SK-N-MC (cell line): ENCODE measurements around the gene PPCDC.

Experiments
- DNase-seq: peaks from one replicate; pipeline ENCODE4 v3.0.0-alpha.2; 2011; ENCODE audit warnings: low read depth, low spot score
- H3K27ac ChIP-seq: fragments of 200-600 bp; sonication (generic); 2 replicates; pipeline ENCODE4 v1.5.1; 2016; ENCODE audit warnings: mixed run types
- H3K36me3 ChIP-seq: fragments of 200-600 bp; sonication (generic); 2 replicates; pipeline ENCODE4 v1.6.1; 2017; ENCODE audit warnings: antibody characterized with exemption, low read length, mixed read lengths; ENCODE audit not compliant: insufficient read depth
- H3K4me3 ChIP-seq: fragments of 200-600 bp; sonication (generic); 2 replicates; pipeline ENCODE4 v1.5.1; 2016
- H3K9ac ChIP-seq: fragments of 200-600 bp; sonication (generic); 2 replicates; pipeline ENCODE4 v1.8.0; 2017; ENCODE audit warnings: mixed run types, mixed read lengths; ENCODE audit not compliant: insufficient read length
- H3K9me3 ChIP-seq: fragments of 200-600 bp; sonication (generic); 2 replicates; pipeline ENCODE4 v1.6.1; 2017; ENCODE audit warnings: low read depth, mild to moderate bottlenecking, antibody characterized with exemption, low read length, moderate library complexity, mixed read lengths
- EZH2 ChIP-seq: fragments of 200-600 bp; sonication (generic); IDR thresholded peaks from one replicate; pipeline ENCODE4 v1.6.1; 2017; ENCODE audit warnings: antibody characterized with exemption
- FOXP2 ChIP-seq: optimal IDR thresholded peaks from 2 replicates; pipeline ENCODE3; 2011; ENCODE audit warnings: mild to moderate bottlenecking, moderate library complexity; ENCODE audit not compliant: insufficient read depth; ENCODE audit errors: extremely low read length, control extremely low read depth
- POLR2AphosphoS5 ChIP-seq: IDR thresholded peaks from 2 replicates; pipeline ENCODE4 v1.6.1; 2012; ENCODE audit warnings: mild to moderate bottlenecking, low read depth, low read length, borderline replicate concordance

The PPCDC gene

DNA sequence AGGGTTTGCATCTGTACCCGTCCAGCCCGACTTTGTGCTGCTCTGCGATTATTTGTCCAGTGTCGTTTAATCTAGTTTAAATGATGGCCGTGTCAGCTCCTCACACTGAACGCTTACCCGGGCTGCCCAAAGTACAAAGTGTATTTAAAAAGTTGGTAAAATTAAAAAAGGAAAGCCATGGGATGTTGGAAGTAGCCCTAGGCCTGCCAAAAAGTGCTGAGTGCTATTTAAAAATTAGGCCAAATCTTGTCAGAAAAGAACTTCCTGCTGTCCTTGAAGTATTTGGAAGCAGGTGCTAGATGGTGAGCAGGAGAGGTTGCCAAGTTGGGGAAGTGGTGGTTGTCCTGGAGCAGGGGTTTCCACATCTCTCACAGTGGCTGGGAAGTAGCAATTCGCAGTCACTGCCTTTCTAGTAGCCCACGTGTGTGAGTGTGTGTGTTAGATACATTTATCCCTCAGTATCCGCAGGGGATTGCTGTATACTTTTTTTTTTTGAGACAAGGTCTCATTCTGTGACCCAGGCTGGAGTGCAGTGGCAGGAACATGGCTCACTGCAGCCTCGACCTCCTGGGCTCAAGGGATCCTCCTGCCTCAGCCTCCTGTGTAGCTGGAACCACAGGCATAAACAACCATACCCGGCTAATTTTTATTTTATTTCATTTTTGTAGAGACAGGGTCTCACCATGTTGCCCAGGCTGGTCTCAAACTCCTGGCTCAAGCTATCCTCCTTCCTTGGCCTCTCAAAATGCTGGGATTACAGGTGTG, 664 bp downstream of the PPCDC start:
- peak overlapping the region; percentile 96 for H3K4me3 ChIP-seq
- H3K36me3 ChIP-seq = no peaks in the 10 kb centered on the region
- H3K9ac ChIP-seq = peak overlapping the region; percentile 100
- H3K9me3 ChIP-seq = no peaks in the 10 kb centered on the region
- peak overlapping the region; percentile 89 for H3K27ac ChIP-seq
- TF ChIP-seq POLR2AphosphoS5 (no peak), FOXP2 (no peak), EZH2 (no peak)
- no peak for DNase-seq

DNA sequence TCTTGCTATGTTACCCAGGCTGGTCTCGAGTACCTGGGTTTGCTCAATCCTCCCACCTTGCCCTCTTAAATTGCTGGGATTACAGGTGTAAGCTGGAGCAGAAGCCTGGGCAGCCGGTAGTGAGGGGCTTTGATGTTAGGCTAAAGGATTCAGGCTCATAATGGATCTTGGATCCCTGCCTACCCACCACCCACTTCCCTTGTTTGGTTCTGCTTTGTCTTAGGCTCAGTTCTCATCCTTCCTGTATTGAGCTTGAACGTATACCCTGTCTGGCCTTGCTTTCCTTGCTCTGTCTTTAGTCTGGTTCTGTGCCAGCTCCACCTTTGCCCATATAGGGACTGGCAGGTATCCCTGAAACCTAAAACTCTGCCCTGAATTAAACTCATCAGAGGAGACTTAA, 1.7 kb downstream of the PPCDC start:
- no peaks in the 10 kb centered on the region for H3K36me3 ChIP-seq
- TF ChIP-seq POLR2AphosphoS5 = no peak
- TF ChIP-seq FOXP2 = no peak
- no peak for TF ChIP-seq EZH2
- no peak overlapping the region for H3K4me3 ChIP-seq
- DNase-seq = no peak
- H3K9ac ChIP-seq = no peak overlapping the region
- peak overlapping the region; percentile 60; the same call in 1 of the 2 replicates for H3K27ac ChIP-seq
- H3K9me3 ChIP-seq = no peaks in the 10 kb centered on the region

DNA sequence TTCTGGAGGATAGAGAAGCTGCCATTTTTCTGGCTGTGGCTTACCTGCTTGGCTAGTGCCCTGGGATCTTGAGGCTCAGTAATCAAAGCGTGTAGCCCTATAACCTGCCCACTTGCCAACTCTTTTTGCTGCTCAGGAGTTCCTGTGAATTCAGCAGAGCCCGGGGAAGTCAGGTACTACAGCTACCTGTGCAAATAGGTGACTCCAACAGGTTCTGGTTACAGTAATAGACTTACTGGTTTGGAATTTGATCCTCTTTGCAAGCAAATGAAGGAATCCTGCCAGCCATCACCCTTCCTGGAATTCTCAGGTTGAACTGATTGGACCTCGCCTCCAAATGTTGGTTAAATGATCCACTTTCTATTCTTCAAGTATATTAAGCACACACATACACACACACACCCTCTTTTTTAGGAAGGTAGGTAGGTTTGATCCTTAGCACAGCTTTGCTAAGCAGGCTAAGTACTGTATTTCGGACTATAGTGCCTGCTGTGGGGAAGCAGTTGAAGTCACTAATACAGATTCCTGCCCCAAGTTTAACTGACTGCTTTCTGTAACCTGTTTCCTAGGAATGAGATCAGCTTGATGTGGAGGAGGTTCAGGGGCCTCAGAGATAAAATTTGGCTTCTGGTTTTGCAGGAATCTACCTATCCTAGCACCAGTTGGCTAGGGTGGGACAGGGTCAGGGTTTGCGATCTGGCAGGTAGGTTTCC, 2.3 kb downstream of the PPCDC start:
- no peak for DNase-seq
- TF ChIP-seq POLR2AphosphoS5 (no peak), EZH2 (no peak), FOXP2 (no peak)
- Histone ChIP-seq H3K4me3 (no peak overlapping the region), H3K27ac (peak overlapping the region; percentile 60; the same call in 1 of the 2 replicates), H3K9me3 (no peaks in the 10 kb centered on the region), H3K9ac (no peak overlapping the region), H3K36me3 (no peaks in the 10 kb centered on the region)

DNA sequence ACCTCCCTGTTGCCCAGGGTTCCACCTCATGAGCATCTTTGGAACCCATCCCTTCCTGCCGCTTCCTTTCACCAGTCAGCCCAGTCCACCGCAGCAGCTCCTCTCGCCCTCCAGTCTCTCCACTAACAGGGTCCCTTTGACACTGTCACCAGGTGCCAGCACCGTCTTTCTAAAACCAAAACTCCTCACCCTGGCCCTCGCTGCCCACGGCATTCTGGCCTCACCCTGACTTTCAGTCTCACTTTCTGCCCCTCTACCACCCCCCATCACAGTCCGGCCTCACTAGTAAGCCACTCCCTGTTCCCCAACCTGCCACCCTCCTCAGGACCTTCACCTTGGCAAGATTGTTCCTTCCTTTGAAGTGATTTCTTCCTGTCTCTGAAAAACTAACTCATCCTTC, 4.2 kb downstream of the PPCDC start:
- no peaks in the 10 kb centered on the region for H3K36me3 ChIP-seq
- H3K4me3 ChIP-seq = no peak overlapping the region
- H3K27ac ChIP-seq = no peak overlapping the region
- TF ChIP-seq EZH2 (no peak), POLR2AphosphoS5 (no peak), FOXP2 (no peak)
- H3K9ac ChIP-seq = no peak overlapping the region
- H3K9me3 ChIP-seq = no peaks in the 10 kb centered on the region
- no peak for DNase-seq

DNA sequence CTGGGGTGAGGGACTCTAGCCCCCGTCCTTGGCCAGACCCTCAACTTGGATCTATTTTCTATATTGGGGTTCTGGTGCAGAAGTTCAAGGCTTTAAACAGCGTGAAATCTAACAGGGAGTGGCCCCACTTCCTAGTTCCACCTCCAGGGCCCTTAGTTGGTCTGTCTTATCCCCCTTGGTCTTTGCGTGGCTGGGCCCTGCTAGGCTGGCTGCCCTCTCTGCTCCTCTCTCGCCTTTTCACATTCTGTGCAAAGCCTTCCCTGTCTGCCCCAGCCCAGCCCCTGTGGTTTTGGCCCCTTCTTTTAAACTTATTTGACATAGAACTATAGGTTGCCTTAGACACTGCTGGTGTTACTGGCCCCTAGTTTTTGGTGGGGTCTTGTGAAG, 5.6 kb downstream of the PPCDC start:
- no peak for DNase-seq
- H3K9me3 ChIP-seq = no peaks in the 10 kb centered on the region
- TF ChIP-seq EZH2 (no peak), FOXP2 (no peak), POLR2AphosphoS5 (no peak)
- H3K36me3 ChIP-seq = no peaks in the 10 kb centered on the region
- peak overlapping the region; percentile 63 for H3K9ac ChIP-seq
- H3K4me3 ChIP-seq = peak overlapping the region; percentile 69; the same call in 1 of the 2 replicates
- peak overlapping the region; percentile 92 for H3K27ac ChIP-seq

DNA sequence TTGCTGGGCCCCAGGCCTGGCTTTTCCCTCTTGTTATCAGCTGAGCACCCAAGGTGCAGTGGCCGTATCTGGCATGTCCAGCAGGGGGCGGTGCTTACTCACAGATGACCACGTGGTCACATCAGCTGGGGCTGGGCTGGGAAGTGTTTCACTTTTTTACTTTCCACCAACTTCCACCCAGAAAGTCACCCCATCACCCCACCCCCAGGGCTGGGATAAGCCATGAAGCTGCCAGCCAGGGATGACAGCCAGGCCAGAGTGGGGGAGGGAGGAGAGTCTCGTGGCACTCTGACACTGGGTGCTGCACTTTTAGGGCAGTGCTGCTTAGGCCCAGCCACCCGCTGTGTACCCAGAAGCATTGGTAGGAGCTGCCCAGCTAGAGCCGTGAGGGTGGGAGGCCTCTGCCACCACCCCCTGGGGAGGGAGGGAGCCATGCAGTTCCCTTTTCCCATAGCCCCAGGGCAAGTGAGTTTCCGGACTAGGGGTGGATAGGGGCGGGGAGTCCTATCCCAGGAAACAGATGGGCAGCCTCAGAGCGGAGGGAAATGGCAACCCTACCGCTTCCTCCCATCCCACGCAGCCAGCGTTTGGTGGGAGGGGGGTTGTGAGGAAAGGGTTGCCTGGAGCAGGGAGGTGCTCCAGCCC, 6.1 kb downstream of the PPCDC start:
- peak overlapping the region; percentile 92 for H3K27ac ChIP-seq
- peak overlapping the region; percentile 69 for H3K4me3 ChIP-seq
- H3K9me3 ChIP-seq = no peaks in the 10 kb centered on the region
- TF ChIP-seq POLR2AphosphoS5 (peak; percentile 60; the same call in 1 of the 2 replicates), EZH2 (no peak), FOXP2 (peak; percentile 86)
- peak overlapping the region; percentile 63 for H3K9ac ChIP-seq
- H3K36me3 ChIP-seq = no peaks in the 10 kb centered on the region
- DNase-seq = peak; percentile 87

DNA sequence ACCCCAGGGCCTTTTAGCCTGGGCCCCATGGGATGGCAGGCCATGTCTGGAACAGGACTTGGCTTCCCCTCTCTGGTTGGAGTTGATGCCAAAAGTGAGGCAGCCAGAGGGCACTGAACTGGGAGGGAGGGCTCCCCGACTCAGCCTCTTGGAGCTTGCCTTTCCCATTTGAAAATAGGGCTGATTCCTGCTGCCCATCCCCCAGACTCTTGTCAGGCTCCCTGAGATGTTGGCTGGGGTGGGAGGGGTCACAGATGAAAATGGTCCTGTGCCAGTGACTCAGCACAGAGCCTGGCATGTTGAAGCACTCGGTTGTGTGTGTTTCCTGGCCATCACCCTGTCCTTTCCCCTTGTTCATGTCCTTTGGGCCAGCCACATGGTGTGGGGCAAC, 6.6 kb downstream of the PPCDC start:
- Histone ChIP-seq H3K9me3 (no peaks in the 10 kb centered on the region), H3K9ac (no peak overlapping the region), H3K4me3 (peak overlapping the region; percentile 69), H3K36me3 (no peaks in the 10 kb centered on the region), H3K27ac (peak overlapping the region; percentile 92)
- no peak for DNase-seq
- TF ChIP-seq EZH2 (no peak), FOXP2 (no peak), POLR2AphosphoS5 (no peak)

DNA sequence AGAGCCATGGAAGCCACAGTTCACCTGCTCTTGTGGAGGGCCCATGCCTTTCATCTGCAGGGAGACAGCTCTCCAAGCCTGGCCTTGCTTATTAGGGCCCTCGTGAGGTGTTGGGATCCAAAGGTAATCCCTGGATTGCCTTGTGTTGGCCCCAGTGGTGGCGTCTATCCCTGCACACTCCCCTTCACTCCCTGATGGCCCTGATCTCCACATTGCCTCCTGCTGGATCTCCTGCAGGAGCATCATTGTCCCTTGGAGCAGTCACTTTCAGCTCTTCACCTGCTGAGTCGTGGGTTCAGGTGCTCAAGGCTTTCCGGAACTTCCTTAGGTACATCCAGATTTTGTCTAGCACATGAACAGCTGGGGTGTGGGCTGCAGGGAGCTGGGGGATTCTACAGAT, 7.0 kb downstream of the PPCDC start:
- peak overlapping the region; percentile 69 for H3K4me3 ChIP-seq
- no peaks in the 10 kb centered on the region for H3K36me3 ChIP-seq
- DNase-seq = no peak
- H3K9ac ChIP-seq = no peak overlapping the region
- peak overlapping the region; percentile 92 for H3K27ac ChIP-seq
- no peaks in the 10 kb centered on the region for H3K9me3 ChIP-seq
- no peak for TF ChIP-seq FOXP2
- TF ChIP-seq EZH2 = no peak
- no peak for TF ChIP-seq POLR2AphosphoS5
